ENCODE data around the gene SLC25A52.
A peak's percentile ranks its signal among the peaks of the same experiment; 100 is the strongest.
"Not testable (repeated sequence)": the region's sequence is repeated elsewhere in the genome, so short reads cannot be mapped to it uniquely, and the experiment has no call there.

Gene SLC25A52

DNA sequence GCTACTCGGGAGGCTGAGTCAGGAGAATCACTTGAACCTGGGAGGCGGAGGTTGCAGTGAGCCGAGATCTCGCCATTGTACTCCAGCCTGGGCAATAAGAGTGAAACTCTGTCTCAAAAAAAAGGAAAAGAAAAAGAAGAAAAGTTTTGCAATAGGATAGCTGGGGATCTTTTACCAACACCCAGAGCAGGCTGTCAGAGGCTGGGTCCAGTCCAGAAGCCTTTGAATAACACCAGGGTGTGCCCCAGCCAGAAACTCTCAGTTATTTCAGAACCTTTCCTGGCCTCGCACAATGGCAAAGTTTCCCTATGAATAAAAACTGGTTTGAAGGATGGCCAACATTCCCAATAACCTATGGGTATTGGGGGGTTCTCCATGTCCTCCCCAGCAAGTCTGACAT lies 17.1 kb downstream of the SLC25A52 start:
- not testable (repeated sequence) for DNase-seq (ENCODE audit: low read depth, low spot score); H3K4me3 ChIP-seq (ENCODE audit: low read length)

DNA sequence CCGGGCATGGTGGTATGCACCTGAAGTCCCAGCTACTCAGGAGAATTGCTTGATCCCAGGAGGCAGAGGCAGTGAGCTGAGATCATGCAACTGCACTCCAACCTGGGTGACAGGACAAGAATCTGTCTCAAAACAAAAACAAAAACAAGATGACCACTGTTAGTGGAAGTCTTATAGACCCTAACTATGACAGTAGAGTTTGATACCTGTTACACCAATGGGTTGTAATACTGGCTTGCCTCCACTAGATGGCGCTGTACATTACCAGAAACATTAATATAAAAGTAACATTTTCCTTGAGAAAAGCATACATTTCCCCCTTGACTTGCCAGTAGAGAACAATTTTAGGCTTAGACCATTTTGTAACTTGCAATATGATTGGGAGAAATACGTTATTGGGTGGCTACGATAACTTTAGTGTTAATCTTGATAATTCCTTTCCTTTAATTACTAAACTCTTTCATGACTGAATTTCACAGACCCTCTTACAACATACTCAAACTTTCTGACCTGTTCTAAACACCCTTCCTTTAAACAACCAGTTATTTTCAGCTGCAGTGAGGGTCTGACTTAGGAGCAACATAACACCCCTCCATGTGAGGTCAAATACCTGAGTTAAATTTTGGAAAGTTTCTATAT lies 19.5 kb downstream of the SLC25A52 start:
- H3K4me3 ChIP-seq (ENCODE audit: low read length), result no peak overlapping the region
- DNase-seq (ENCODE audit: low read depth, low spot score), result peak; percentile 37

DNA sequence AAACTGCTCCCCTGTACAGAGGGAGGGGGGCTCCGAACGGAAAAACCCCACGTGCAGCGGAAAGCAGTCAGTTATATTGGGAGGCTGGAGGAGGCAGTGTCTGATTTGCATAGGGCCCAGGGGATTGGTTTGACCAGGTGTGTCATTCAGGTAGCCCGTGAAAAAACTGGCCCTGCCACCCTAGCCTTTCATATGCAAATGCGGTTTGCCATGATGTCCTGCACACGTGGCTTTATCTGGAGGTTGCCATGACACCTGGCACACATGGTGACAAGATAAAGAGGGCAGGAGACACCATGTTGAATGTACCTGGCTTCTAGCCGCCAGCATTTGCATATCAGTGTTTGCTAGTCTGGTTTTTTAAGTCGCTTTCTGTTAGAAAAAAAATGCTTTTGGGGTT lies 20.5 kb downstream of the SLC25A52 start:
- no peak for DNase-seq (ENCODE audit: low read depth, low spot score)

GRCh38 chr18:31739651-31740050 lies 21.0 kb downstream of the SLC25A52 start:
- DNase-seq (ENCODE audit: low read depth, low spot score), result no peak
- H3K4me3 ChIP-seq (ENCODE audit: low read length), result no peak overlapping the region

More for the DNA sequence above, 20.5 kb downstream of the SLC25A52 start:
- no peak overlapping the region for H3K4me3 ChIP-seq (ENCODE audit: low read length)

DNA sequence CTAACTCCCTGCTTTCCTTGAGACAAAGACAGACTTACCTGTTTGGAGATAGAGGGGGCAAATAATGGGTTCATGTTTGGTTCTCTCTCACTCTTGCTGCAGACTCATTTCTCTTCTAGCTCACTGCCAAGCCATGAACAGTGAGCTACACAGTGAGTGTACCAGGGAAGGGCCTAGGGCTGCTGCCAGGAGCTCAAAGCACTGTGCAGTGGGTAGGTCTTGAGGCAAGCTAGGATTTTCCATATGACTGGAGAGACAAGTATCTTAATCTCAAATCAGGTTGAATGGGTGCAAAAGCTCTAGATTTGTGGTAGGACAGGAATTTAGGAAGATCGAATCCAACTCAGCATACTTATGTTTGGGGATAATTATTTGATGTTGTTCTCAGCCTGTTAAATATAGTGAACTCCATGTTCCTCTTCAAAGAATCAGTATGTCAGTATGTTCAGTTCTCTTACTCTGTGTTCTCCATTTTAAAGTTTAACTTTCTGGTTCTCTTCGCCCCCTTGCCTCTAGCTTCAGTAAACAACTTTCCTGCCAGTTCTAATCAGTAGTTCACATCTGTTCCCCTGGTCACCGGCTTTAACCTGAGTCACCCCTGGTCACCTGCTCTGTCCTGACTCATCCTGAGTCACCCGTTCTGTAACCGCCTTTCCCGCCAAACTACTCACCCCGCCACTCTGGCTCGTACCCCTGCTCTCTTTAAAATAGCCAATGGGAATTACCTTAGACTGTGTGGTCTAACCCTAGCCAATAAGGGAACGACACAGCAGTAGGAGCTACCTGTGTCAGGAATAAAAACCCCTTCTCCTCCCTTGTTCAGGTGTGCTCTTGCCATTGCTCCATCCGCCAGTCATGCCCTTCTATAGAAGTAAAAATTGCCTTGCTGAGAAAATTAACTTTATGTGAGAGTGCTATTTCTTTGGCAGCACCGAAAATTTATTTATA lies 21.9 kb downstream of the SLC25A52 start:
- DNase-seq (ENCODE audit: low read depth, low spot score), result no peak
- H3K4me3 ChIP-seq (ENCODE audit: low read length), result no peak overlapping the region

DNA sequence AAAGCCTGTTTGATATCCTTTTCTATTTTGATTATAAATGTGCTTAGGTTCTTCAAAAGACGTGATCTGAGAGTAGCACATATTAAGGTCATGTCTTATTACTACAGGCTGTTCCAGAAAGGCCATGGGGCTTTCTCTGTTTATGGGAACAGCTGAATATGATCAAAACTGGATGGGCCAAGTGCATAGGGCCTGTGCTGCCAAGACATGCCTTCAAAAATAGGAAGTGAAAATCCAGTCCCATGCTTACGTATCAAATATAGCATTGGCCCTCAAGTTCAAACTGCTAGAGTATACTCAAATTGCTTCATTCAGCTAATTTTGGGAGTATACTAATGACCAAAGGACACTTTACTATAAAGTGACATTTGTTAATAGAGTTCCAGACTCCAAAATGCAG lies 24.1 kb downstream of the SLC25A52 start:
- H3K4me3 ChIP-seq (ENCODE audit: low read length), result no peak overlapping the region
- DNase-seq (ENCODE audit: low read depth, low spot score), result no peak

DNA sequence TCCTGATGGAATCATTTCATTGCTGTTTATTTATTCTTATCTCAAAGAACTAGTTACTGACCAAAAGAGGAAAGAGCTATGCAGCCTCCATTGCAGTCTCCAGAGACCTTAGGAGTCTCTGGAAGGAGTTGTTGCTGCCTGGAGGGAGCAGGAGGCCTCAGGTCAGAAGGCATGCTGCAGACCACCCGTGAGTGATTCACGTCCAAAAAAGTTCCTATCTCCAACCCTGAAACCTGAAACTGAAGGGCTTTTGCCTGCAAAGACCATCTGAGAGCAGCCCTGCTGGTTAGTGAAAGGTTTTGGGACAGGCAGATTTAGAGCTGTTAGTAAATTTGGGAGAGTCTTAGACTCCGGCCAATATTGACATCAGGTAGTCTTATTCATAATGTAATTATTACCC lies 29.1 kb downstream of the SLC25A52 start:
- no peak overlapping the region for H3K4me3 ChIP-seq (ENCODE audit: low read length)
- no peak for DNase-seq (ENCODE audit: low read depth, low spot score)

GRCh38 chr18:31729196-31729595 lies 31.5 kb downstream of the SLC25A52 start:
- not testable (repeated sequence) for DNase-seq (ENCODE audit: low read depth, low spot score); H3K4me3 ChIP-seq (ENCODE audit: low read length)

DNA sequence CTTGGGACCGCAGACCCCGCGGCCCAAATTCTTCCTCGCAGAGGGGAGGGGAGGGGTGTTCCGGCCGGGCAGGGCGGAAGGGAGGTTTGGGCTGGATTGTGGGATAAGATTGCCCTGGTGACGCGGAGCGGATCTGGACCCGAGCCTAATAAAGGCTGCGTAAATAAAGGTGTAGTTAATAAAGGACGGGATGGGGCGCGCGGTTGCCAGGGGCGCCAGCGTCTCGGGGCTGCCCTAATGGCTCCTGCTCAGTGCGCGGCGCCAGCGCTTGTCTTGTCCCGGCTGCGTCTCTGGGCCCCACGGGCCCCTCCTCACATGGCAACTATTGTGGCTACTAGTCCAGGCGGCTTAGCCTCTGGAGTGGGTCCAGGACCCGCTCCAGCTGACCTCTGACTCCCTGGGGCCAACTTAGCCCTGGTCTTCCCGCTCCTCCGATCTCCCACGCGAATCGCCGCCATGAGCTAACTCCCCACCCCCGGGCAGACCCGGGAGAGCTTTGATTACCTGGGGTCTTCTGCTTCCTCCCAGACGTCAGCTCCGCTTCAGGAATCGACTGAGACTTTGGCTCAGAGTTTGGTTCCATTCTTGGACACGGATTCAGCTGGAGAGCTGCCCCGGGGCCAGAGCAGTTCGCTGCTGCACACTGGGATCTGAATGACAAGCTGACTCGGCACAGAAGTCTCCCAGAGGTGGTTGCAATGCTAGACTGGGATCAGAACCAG lies 36.5 kb downstream of the SLC25A52 start:
- DNase-seq (ENCODE audit: low read depth, low spot score), result no peak
- H3K4me3 ChIP-seq (ENCODE audit: low read length), result no peak overlapping the region

DNA sequence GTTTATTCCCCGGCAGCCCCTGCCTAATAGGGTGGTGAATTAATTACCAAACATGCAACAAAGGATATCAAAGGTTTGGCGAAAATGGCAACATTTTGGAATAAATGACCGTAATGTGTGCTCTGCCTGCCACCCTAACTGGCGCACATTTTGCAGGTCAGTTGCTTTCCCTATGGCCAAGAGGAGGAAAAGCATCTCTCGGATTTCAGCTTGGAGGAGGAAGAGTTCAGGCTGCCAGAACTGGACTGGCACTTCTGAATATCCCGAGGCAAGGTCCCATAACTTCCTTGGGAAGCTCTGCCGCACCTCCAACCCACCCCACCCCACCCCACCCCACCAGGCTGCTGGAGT lies 37.1 kb downstream of the SLC25A52 start:
- H3K4me3 ChIP-seq (ENCODE audit: low read length), result no peak overlapping the region
- DNase-seq (ENCODE audit: low read depth, low spot score), result no peak

- peak; percentile 72 for DNase-seq (ENCODE audit: low read depth, low spot score)
- no peak overlapping the region for H3K4me3 ChIP-seq (ENCODE audit: low read length)
Observed at GRCh38 chr18:31722369-31722957, 38.2 kb downstream of the SLC25A52 start.

GRCh38 chr18:31721601-31722000 lies 39.1 kb downstream of the SLC25A52 start:
- DNase-seq (ENCODE audit: low read depth, low spot score), result no peak
- no peak overlapping the region for H3K4me3 ChIP-seq (ENCODE audit: low read length)

- DNase-seq (ENCODE audit: low read depth, low spot score), result no peak
Observed at GRCh38 chr18:31720867-31721266, 39.8 kb downstream of the SLC25A52 start.

DNA sequence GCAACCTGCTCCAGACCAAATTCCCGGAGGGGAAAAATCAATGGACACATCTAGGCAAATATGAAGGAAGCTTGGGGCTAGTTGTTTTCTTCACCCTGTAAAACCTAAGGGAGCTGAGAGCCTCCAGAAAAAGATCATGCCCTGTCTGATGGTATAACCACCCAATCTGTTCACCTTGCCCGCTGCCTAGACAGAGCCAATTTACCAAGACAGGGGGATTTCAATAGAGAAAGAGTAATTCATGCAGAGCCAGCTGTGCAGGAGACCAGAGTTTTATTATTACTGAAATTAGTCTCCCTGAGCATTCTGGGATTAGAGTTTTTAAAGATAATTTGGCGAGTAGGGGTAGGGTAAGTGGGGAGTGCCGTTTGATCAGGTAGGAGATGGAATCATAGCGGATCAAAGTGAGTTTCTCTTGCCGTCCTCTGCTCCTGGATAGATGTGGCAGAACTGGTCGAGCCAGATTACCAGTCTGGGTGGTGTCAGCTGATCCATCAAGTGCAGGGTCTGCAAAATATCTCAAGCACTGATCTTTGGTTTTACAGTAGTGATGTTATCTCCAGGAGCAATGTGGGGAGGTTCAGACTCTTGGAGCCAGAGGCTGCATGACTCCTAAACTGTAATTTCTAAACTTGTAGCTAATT lies 41.2 kb downstream of the SLC25A52 start:
- no peak for DNase-seq (ENCODE audit: low read depth, low spot score)
- H3K4me3 ChIP-seq (ENCODE audit: low read length), result no peak overlapping the region

More at GRCh38 chr18:31720867-31721266, 39.8 kb downstream of the SLC25A52 start:
- no peak overlapping the region for H3K4me3 ChIP-seq (ENCODE audit: low read length)

GRCh38 chr18:31718386-31718785 lies 42.3 kb downstream of the SLC25A52 start:
- no peak overlapping the region for H3K4me3 ChIP-seq (ENCODE audit: low read length)
- DNase-seq (ENCODE audit: low read depth, low spot score), result no peak

- DNase-seq (ENCODE audit: low read depth, low spot score), result no peak
- no peak overlapping the region for H3K4me3 ChIP-seq (ENCODE audit: low read length)
Observed at GRCh38 chr18:31716362-31716761, 44.3 kb downstream of the SLC25A52 start.

DNA sequence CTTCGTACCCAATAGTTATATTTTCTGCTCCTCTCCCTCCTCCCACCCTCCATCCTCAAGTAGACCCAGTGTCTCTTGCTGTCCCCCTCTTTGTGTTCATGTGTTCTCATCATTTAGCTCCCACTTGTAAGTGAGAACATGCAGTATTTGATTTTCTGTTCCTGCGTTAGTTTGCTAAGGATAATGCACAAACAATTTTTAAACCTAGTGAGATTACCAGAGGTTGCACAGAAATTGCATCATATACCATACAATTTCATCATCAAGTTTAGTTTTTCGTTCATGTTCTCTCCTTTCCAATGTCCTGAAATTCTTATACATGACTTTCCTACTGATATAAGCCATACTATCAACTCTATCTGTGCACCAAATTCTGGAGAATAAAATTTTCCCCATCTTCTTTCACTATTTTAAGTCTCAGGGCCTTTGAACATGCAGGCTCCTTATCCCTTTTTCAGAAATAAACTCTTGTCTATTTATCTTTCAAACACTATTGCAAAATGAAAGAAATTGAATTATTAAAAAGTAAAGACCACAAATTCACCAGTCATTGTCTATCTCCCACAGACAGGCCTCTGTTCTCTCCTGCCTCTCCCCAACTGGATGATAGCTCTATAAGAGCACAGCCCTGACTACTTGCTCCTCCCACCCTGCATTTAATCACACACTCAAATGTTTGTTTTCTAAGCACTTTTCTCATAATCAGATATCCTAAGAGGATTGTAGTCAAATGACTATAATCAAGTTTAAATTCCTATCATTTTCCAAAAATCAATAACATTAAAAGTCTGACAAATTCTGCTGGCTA lies 49.1 kb downstream of the SLC25A52 start:
- H3K4me3 ChIP-seq (ENCODE audit: low read length), result no peak overlapping the region
- DNase-seq (ENCODE audit: low read depth, low spot score), result no peak

GRCh38 chr18:31710826-31711225 lies 49.9 kb downstream of the SLC25A52 start:
- no peak for DNase-seq (ENCODE audit: low read depth, low spot score)
- H3K4me3 ChIP-seq (ENCODE audit: low read length), result no peak overlapping the region

Measured in Jurkat, Clone E6-1 (cell line).